Thoracic aorta (tissue), 2 donors: ENCODE results near the gene MAST2. TPM values are rescaled to one million over a fixed set of nuclear protein-coding genes. Genes with fewer than 3 reads are reported as not detected.

ENCODE experiments used
- ATAC-seq: fragments of 150-250 bp; one replicate; pipeline ENCODE4 v1.8.0; 2017; ENCODE audit warnings: low read depth; ENCODE audit not compliant: insufficient number of reproducible peaks, low FRiP score
- DNase-seq: peaks from one replicate; pipeline ENCODE4 v3.0.0-alpha.2; 2020; ENCODE audit warnings: low spot score
- H3K27ac ChIP-seq, 2 donors: fragments of 200-600 bp; sonication (generic); 1 replicate in 1 of 2; 2 replicates in 1 of 2; pipeline ENCODE4 v1.5.1; 2016; ENCODE audit warnings: mild to moderate bottlenecking in 2 of 2, moderate library complexity in 2 of 2
- H3K27me3 ChIP-seq: fragments of 200-600 bp; sonication (generic); replicated peaks from 2 replicates; pipeline ENCODE4 v1.6.0; 2016; ENCODE audit warnings: mild to moderate bottlenecking; ENCODE audit not compliant: insufficient read depth
- H3K36me3 ChIP-seq: fragments of 200-600 bp; sonication (generic); one replicate; pipeline ENCODE4 v1.5.1; 2016
- H3K4me1 ChIP-seq, 2 donors: fragments of 200-600 bp; sonication (generic); 1 replicate in 1 of 2; 2 replicates in 1 of 2; pipeline versions ENCODE4 v1.5.1 to v1.6.0; 2016; ENCODE audit warnings: low read depth in 2 of 2, mild to moderate bottlenecking in 1 of 2; ENCODE audit not compliant: control insufficient read depth in 1 of 2
- H3K4me3 ChIP-seq: fragments of 200-600 bp; sonication (generic); 2 replicates; pipeline ENCODE4 v1.5.1; 2016; ENCODE audit warnings: mild to moderate bottlenecking
- H3K9me3 ChIP-seq: fragments of 200-600 bp; sonication (generic); 2 replicates; pipeline ENCODE4 v1.5.1; 2016
- CTCF ChIP-seq: fragments of 200-600 bp; sonication (generic); IDR thresholded peaks from one replicate; pipeline ENCODE4 v1.5.1; 2019; ENCODE audit warnings: antibody characterized with exemption
- total RNA-seq, 2 donors: library from RNA; depleted of rRNA; stranded (reverse); fragments of >200 nt; gene quantifications; one replicate each; pipeline versions ENCODE4 v1.1.0 to v1.2.3, GENCODE V29; 2016

MAST2 gene
- total RNA-seq, 2 donors from 2014 or later, result 33.6 to 61.2 TPM

GRCh38 chr1:45863218-45863617, 59.8 kb downstream of the MAST2 start:
- no peak for TF ChIP-seq CTCF
- ATAC-seq, result no peak
- H3K36me3 ChIP-seq, result no peaks in the 10 kb centered on the region
- DNase-seq, result no peak
- H3K9me3 ChIP-seq, result no peaks in the 10 kb centered on the region
- H3K27me3 ChIP-seq, result no peaks in the 10 kb centered on the region
- no peak overlapping the region for H3K4me3 ChIP-seq
- no peaks in the 10 kb centered on the region for H3K4me1 ChIP-seq
- no peak overlapping the region for H3K27ac ChIP-seq

GRCh38 chr1:45864167-45865106, 61.0 kb downstream of the MAST2 start:
- no peaks in the 10 kb centered on the region for H3K4me1 ChIP-seq
- no peaks in the 10 kb centered on the region for H3K36me3 ChIP-seq
- no peaks in the 10 kb centered on the region for H3K9me3 ChIP-seq
- ATAC-seq (no peak), DNase-seq (no peak)
- H3K4me3 ChIP-seq, result peak overlapping the region; percentile 31
- H3K27me3 ChIP-seq, result no peaks in the 10 kb centered on the region
- TF ChIP-seq CTCF, result no peak
- no peak overlapping the region for H3K27ac ChIP-seq

GRCh38 chr1:45867697-45868348, 64.4 kb downstream of the MAST2 start:
- no peak for TF ChIP-seq CTCF
- no peaks in the 10 kb centered on the region for H3K36me3 ChIP-seq
- no peak for ATAC-seq
- H3K9me3 ChIP-seq, result no peaks in the 10 kb centered on the region
- no peaks in the 10 kb centered on the region for H3K4me1 ChIP-seq
- DNase-seq, result no peak
- no peaks in the 10 kb centered on the region for H3K27me3 ChIP-seq
- H3K27ac ChIP-seq, result no peak overlapping the region
- H3K4me3 ChIP-seq, result no peak overlapping the region

- H3K27ac ChIP-seq, result no peak overlapping the region
Measured at GRCh38 chr1:45868861-45869260, 65.4 kb downstream of the MAST2 start.

More at GRCh38 chr1:45868861-45869260, 65.4 kb downstream of the MAST2 start:
- no peak for DNase-seq
- no peak for TF ChIP-seq CTCF
- Histone ChIP-seq H3K9me3 (no peaks in the 10 kb centered on the region), H3K36me3 (no peaks in the 10 kb centered on the region), H3K4me1 (no peaks in the 10 kb centered on the region), H3K4me3 (no peak overlapping the region), H3K27me3 (no peaks in the 10 kb centered on the region)
- no peak for ATAC-seq
